Endodermal cell (in vitro differentiated cells): Measurements from ENCODE around the gene RECK. TPM values are rescaled to one million over a fixed set of nuclear protein-coding genes. Genes with fewer than 3 reads are reported as not detected.
"Not testable (repeated sequence)": the region's sequence is repeated elsewhere in the genome, so short reads cannot be mapped to it uniquely, and the experiment has no call there.

Experiments used
- DNase-seq: peaks from one replicate; pipeline ENCODE4 v3.0.0-alpha.2; 2017
- H3K27ac ChIP-seq: 2 replicates; pipeline ENCODE4 v1.5.1; 2013; ENCODE audit warnings: mild to moderate bottlenecking, low read depth, low read length, moderate library complexity
- H3K27me3 ChIP-seq: 2 replicates; pipeline ENCODE4 v1.6.1; 2013; ENCODE audit warnings: mild to moderate bottlenecking, low read length, moderate library complexity; ENCODE audit not compliant: insufficient read depth, control insufficient read depth, poor library complexity, severe bottlenecking
- H3K36me3 ChIP-seq: 2 replicates; pipeline ENCODE4 v1.7.0; 2013; ENCODE audit warnings: mild to moderate bottlenecking, low read length, moderate library complexity; ENCODE audit not compliant: control insufficient read depth, insufficient read depth
- H3K4me1 ChIP-seq: one replicate; pipeline ENCODE4 v1.7.0; 2013; ENCODE audit warnings: low read length; ENCODE audit not compliant: control insufficient read depth, insufficient read depth
- H3K4me3 ChIP-seq: 2 replicates; pipeline ENCODE4 v1.5.1; 2013; ENCODE audit warnings: mild to moderate bottlenecking, low read length, moderate library complexity
- H3K9ac ChIP-seq: 2 replicates; pipeline ENCODE4 v1.6.1; 2013; ENCODE audit warnings: mild to moderate bottlenecking, low read length, moderate library complexity; ENCODE audit not compliant: poor library complexity, severe bottlenecking; ENCODE audit errors: extremely low read depth
- H3K9me3 ChIP-seq: 2 replicates; pipeline ENCODE4 v1.6.1; 2013; ENCODE audit warnings: mild to moderate bottlenecking, low read length, moderate library complexity; ENCODE audit not compliant: control insufficient read depth
- H3K27ac Mint-ChIP-seq: 2 replicates; pipeline ENCODE4 v1.8.0; 2020; ENCODE audit warnings: mixed read lengths
- H3K27me3 Mint-ChIP-seq: 2 replicates; pipeline ENCODE4 v1.8.0; 2021; ENCODE audit warnings: mild to moderate bottlenecking, mixed read lengths; ENCODE audit not compliant: insufficient read depth
- H3K36me3 Mint-ChIP-seq: 2 replicates; pipeline ENCODE4 v1.8.0; 2020; ENCODE audit warnings: low read depth, mixed read lengths
- H3K4me1 Mint-ChIP-seq: 2 replicates; pipeline ENCODE4 v1.8.0; 2020; ENCODE audit warnings: mixed read lengths
- H3K4me3 Mint-ChIP-seq: 2 replicates; pipeline ENCODE4 v1.8.0; 2020; ENCODE audit warnings: mild to moderate bottlenecking, moderate library complexity, mixed read lengths
- H3K9me3 Mint-ChIP-seq: 2 replicates; pipeline ENCODE4 v1.8.0; 2020; ENCODE audit warnings: mild to moderate bottlenecking, mixed read lengths
- WGBS, 2 experiments: methylation state at CpG; one replicate each; pipeline versions ENCODE4 v1.1.5 to v1.1.7; 2013; ENCODE audit warnings: missing lambda C conversion rate in 2 of 2, mixed read lengths in 1 of 2; ENCODE audit not compliant: insufficient coverage in 1 of 2, insufficient read length in 1 of 2; 5-methylcytosine and 5-hydroxymethylcytosine counted together
- long read RNA-seq, 4 experiments: library from polyadenylated mRNA in 2 of 4; library from RNA in 1 of 4; library from capped mRNA in 1 of 4; stranded (forward) in 3 of 4; unstranded in 1 of 4; transcript quantifications; one replicate each; pipeline ENCODE4 v2.0.0, GENCODE V29; 2020 to 2021; ENCODE audit warnings: inconsistent platforms in 1 of 4
- polyA plus RNA-seq, 2 experiments: library from polyadenylated mRNA; stranded (reverse); fragments of 50-300 nt; gene quantifications; one replicate each; pipeline ENCODE4 v1.2.3, GENCODE V29; 2013
- total RNA-seq, 2 donors: library from RNA; stranded (reverse); fragmentation: NEBNext Ultra II Directional in 1 of 2; extraction: Animal tissue kit (Norgen Biotek cat#: 25700) in 1 of 2; gene quantifications; 2 replicates in 1 of 2; 3 replicates in 1 of 2; pipeline ENCODE4 v1.2.1, GENCODE V29; 2021
- TF ChIP-seq, protein P1 (sequence below): fragments of 200-600 bp; sonication (generic); conservative IDR thresholded peaks from 2 replicates; pipeline ENCODE4 v1.5.0; 2021; ENCODE audit warnings: antibody characterized with exemption, mild to moderate bottlenecking

RECK gene
- total RNA-seq, result 10 to 100 TPM; 11.5 to 16.1 TPM
- polyA plus RNA-seq (2013, experiment 1 of 2), result 11.4 TPM
- 12.3 TPM for polyA plus RNA-seq (2013, experiment 2 of 2)
- long read RNA-seq, experiment 1, partial matches to known transcripts, result 2 of 5 reads
- long read RNA-seq, experiment 1, other reads (novel, unspliced or antisense), result 3 of 5 reads
- long read RNA-seq, experiment 2, full-length matches to known transcripts, result 24 of 71 reads
- long read RNA-seq, experiment 2, partial matches to known transcripts, result 9 of 71 reads
- long read RNA-seq, experiment 2, other reads (novel, unspliced or antisense), result 38 of 71 reads
- long read RNA-seq, experiment 3, full-length matches to known transcripts, result 19 of 66 reads
- long read RNA-seq, experiment 3, partial matches to known transcripts, result 27 of 66 reads
- long read RNA-seq, experiment 3, other reads (novel, unspliced or antisense), result 20 of 66 reads
- long read RNA-seq, experiment 4, partial matches to known transcripts, result 3 of 20 reads
- long read RNA-seq, experiment 4, other reads (novel, unspliced or antisense), result 13 of 20 reads

GRCh38 chr9:36036780-36037548 lies at the start of gene RECK:
Gene RECK, plus strand, starts transcription at chr9:36036913. Its CDS starts 86 bp downstream, at chr9:36036999.
- peak; percentile 97 for DNase-seq
- Mint-ChIP-seq H3K36me3 (no peaks in the 10 kb centered on the region), H3K27ac (peak within 1 kb of the TSS; percentile 89), H3K27me3 (no peaks in the 10 kb centered on the region), H3K9me3 (no peaks in the 10 kb centered on the region), H3K4me1 (peaks cover 20% of the 10 kb centered on the region), H3K4me3 (peak within 1 kb of the TSS; percentile 70)
- peak within 1 kb of the TSS; percentile 92 for H3K4me3 ChIP-seq
- peak within 1 kb of the TSS; percentile 59 for H3K9ac ChIP-seq
- H3K36me3 ChIP-seq, result no peaks in the 10 kb centered on the region
- WGBS, 2 experiments, result 0% methylated on average over 28 to 77 of the region's 77 CpGs
- no peaks in the 10 kb centered on the region for H3K27me3 ChIP-seq
- peaks cover 6% of the 10 kb centered on the region for H3K4me1 ChIP-seq
- TF ChIP-seq, protein P1, sequence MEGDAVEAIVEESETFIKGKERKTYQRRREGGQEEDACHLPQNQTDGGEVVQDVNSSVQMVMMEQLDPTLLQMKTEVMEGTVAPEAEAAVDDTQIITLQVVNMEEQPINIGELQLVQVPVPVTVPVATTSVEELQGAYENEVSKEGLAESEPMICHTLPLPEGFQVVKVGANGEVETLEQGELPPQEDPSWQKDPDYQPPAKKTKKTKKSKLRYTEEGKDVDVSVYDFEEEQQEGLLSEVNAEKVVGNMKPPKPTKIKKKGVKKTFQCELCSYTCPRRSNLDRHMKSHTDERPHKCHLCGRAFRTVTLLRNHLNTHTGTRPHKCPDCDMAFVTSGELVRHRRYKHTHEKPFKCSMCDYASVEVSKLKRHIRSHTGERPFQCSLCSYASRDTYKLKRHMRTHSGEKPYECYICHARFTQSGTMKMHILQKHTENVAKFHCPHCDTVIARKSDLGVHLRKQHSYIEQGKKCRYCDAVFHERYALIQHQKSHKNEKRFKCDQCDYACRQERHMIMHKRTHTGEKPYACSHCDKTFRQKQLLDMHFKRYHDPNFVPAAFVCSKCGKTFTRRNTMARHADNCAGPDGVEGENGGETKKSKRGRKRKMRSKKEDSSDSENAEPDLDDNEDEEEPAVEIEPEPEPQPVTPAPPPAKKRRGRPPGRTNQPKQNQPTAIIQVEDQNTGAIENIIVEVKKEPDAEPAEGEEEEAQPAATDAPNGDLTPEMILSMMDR, result no peak
- H3K9me3 ChIP-seq, result no peaks in the 10 kb centered on the region
- peak within 1 kb of the TSS; percentile 78 for H3K27ac ChIP-seq

DNA sequence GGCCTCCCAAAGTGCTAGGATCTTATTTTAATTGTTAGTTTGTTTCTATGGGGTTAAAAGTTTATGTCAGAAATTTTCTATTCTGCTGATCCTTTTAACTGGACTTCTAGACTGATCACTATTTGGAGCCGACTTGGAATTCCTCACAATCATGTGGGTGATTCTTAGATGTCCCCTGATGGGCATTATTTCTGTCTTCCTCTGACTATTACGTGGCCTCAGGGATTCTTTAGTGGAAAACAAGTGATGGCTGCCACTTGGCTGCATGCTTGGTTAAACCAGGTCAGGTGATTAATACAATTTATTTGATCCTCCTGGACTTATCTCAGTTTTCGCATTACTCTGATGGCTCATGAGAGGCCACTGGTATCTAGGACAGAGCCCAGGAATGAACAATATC lies 46.6 kb upstream of the RECK start:
- Mint-ChIP-seq H3K36me3 (no peaks in the 10 kb centered on the region), H3K27me3 (peaks cover 71% of the 10 kb centered on the region), H3K9me3 (no peaks in the 10 kb centered on the region), H3K4me3 (no peak overlapping the region), H3K4me1 (peaks cover 9% of the 10 kb centered on the region), H3K27ac (no peak overlapping the region)
- Histone ChIP-seq H3K4me1 (no peaks in the 10 kb centered on the region), H3K9me3 (no peaks in the 10 kb centered on the region), H3K27me3 (peaks cover 69% of the 10 kb centered on the region), H3K4me3 (no peak overlapping the region), H3K36me3 (no peaks in the 10 kb centered on the region), H3K9ac (no peak overlapping the region), H3K27ac (no peak overlapping the region)
- 84 to 100% methylated on average over 3 of the region's 3 CpGs for WGBS, 2 experiments
- DNase-seq, result no peak
- TF ChIP-seq, protein P1, result no peak

- H3K27me3 Mint-ChIP-seq, result peaks cover 76% of the 10 kb centered on the region
- H3K4me1 ChIP-seq, H3K36me3 Mint-ChIP-seq, H3K27ac Mint-ChIP-seq, DNase-seq, H3K27ac ChIP-seq, H3K9ac ChIP-seq, H3K9me3 Mint-ChIP-seq, H3K4me3 Mint-ChIP-seq, H3K36me3 ChIP-seq, H3K4me3 ChIP-seq, H3K9me3 ChIP-seq: not testable (repeated sequence)
- H3K27me3 ChIP-seq, result peaks cover 95% of the 10 kb centered on the region
- 87 to 100% methylated on average over 2 to 3 of the region's 3 CpGs for WGBS, 2 experiments
- H3K4me1 Mint-ChIP-seq, result peaks cover 15% of the 10 kb centered on the region
These were observed 43.6 kb upstream of the RECK start for GRCh38 chr9:35993136-35993535.
